ENCODE results near the gene CLDN11. TPM values are rescaled to one million over a fixed set of nuclear protein-coding genes. Genes with fewer than 3 reads are reported as not detected.

The CLDN11 gene
- total RNA-seq, 3 donors from 2014 or later: 0.19 to 0.38 (median 0.32) TPM

DNA sequence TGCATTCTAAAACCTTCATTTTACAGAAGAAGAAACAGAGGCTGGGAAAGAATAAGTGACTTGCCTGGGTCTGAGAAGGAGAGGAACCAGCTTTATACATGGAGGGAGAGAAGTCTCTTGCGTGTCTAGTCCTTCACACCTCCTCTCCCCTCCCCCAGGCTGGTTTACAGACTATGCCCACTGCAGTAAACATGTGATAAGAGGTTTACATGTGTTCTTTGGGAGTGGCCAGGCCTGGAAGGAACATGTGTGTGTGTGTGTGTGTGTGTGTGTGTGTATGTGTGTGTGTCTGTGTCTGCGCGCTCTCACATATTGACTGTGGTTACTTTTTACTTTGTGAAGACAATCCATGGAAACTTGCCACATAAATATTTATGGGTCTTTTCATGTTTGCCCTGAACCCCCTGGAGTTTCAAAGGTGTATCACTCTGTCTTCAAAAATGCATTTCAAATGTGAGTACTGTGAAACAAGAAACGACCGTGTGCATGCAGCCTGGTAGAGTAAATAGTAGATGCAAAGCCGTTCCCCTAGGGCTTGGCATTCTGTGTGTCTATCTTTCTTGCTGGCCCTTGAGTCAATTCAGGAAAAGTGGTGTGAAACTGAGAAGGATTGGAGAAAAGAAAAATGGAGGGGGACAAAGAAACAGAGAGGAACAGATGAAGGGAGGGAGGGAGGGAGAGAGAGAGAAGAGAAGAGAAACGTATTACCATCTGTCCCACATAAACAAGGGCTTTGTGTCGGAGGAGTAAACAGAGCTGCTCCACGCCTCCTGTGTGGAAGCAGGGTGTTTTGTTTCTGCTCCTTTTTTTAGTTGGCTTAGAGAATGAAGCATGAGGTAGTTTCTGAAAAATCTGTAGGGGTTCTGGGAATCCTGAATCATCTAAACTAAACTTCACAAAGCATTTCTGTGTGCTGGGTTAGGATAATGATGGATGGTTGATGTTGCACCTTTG is 51.7 kb downstream of the CLDN11 start:
- DNase-seq (no peak), ATAC-seq (no peak)
- Mint-ChIP-seq H3K4me3 (no peak overlapping the region), H3K27me3 (ENCODE audit: low read depth) (peaks cover 28% of the 10 kb centered on the region), H3K9me3 (no peaks in the 10 kb centered on the region), H3K4me1 (ENCODE audit: low read depth) (no peaks in the 10 kb centered on the region), H3K36me3 (ENCODE audit: insufficient read depth) (no peaks in the 10 kb centered on the region)

DNA sequence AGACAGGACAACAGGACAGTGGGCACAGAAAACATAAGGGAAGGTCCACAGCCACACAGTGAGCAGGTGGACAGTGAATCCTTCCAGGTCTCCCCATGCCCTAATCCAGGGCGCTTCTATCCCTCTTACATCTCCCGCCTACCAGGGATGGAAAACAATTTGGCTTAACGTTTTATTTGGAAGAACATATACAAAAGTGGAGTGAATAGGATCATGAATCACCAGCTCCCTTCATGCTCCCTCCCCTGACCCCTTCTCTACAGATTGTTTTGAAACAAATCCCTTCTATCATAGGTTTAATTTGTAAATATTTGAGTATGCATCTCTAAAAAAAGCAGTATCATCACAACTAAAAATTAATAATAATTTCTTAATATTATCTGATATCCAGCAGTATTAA is 52.5 kb downstream of the CLDN11 start:
- DNase-seq (no peak), ATAC-seq (no peak)
- no peaks in the 10 kb centered on the region for H3K36me3 Mint-ChIP-seq (ENCODE audit: insufficient read depth)
- no peaks in the 10 kb centered on the region for H3K4me1 Mint-ChIP-seq (ENCODE audit: low read depth)
- H3K9me3 Mint-ChIP-seq: no peaks in the 10 kb centered on the region
- no peak overlapping the region for H3K4me3 Mint-ChIP-seq
- H3K27me3 Mint-ChIP-seq (ENCODE audit: low read depth): peaks cover 32% of the 10 kb centered on the region

DNA sequence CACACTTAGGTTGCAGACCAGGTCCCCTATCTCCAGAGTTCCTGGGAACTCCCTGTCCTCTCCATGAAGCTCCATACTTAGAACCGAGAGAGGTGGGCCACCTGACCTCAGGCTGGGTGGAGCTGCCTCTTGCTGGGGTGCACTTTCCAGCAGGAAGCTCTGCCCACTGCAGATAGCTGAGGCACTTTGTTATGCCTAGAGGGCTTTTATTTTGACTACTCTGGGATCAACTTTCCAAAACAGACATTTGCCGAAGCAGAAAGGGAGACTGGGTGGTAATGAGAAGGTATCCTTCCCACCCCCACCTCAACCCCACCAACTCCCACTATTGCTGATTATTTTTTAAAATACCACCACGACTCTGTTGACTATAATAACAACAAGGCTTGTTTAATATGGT is 54.7 kb downstream of the CLDN11 start:
- no peak for DNase-seq
- Mint-ChIP-seq H3K9me3 (no peaks in the 10 kb centered on the region), H3K27me3 (ENCODE audit: low read depth) (peaks cover 35% of the 10 kb centered on the region), H3K4me3 (no peak overlapping the region), H3K36me3 (ENCODE audit: insufficient read depth) (no peaks in the 10 kb centered on the region), H3K4me1 (ENCODE audit: low read depth) (no peaks in the 10 kb centered on the region)
- ATAC-seq: no peak

DNA sequence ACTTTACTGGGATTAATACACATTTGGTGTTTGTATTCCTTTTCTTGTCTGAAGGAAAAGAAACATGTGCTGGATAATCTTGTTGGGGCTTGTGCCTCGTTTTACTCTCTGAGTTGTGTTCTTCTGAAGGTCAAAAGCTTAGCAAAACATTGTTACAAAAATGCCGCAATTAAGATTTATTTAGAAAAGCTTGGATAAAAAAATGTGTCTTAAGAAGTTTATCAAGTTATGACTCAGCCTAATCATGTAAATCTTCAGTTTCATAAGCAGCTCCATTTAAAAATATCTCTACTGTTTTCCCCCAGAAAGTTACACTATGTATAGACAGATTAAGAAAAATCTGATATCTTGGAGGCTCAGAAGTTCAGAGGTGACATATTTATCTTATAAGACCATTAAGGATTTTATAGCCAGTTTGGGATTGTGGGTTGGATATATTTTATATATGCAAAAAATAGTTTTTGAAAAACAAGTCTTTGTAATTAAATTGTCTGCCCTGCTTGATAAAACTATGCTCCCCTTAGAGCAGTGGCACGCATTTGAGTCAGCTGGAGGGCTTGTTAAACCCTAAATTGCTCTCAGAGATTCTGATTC is 56.5 kb downstream of the CLDN11 start:
- Mint-ChIP-seq H3K4me3 (no peak overlapping the region), H3K9me3 (no peaks in the 10 kb centered on the region), H3K4me1 (ENCODE audit: low read depth) (no peaks in the 10 kb centered on the region), H3K36me3 (ENCODE audit: insufficient read depth) (no peaks in the 10 kb centered on the region), H3K27me3 (ENCODE audit: low read depth) (peaks cover 29% of the 10 kb centered on the region)
- no peak for DNase-seq
- no peak for ATAC-seq

DNA sequence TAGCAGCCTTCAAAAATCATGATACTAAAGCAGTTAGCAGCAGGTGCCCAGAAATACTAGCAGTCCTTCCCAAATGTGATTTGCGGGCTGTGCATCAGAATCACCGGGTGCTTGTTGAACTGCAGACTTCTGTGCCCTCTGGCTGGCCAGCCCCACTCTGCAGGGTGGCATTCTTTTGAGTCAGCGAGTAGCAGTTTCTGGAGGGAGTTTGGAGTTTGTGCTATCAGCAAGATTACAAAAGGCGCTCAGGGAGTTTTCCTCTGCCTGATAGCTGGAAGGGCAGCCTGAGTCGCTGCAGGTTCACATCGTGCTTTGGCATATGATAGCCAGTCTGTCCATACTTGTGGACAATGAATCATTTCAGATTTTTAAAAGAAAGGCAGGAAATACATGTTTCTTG is 57.6 kb downstream of the CLDN11 start:
- H3K27me3 Mint-ChIP-seq (ENCODE audit: low read depth): peaks cover 24% of the 10 kb centered on the region
- no peak overlapping the region for H3K4me3 Mint-ChIP-seq
- no peaks in the 10 kb centered on the region for H3K36me3 Mint-ChIP-seq (ENCODE audit: insufficient read depth)
- H3K4me1 Mint-ChIP-seq (ENCODE audit: low read depth): no peaks in the 10 kb centered on the region
- H3K9me3 Mint-ChIP-seq: no peaks in the 10 kb centered on the region
- ATAC-seq (no peak), DNase-seq (no peak)

DNA sequence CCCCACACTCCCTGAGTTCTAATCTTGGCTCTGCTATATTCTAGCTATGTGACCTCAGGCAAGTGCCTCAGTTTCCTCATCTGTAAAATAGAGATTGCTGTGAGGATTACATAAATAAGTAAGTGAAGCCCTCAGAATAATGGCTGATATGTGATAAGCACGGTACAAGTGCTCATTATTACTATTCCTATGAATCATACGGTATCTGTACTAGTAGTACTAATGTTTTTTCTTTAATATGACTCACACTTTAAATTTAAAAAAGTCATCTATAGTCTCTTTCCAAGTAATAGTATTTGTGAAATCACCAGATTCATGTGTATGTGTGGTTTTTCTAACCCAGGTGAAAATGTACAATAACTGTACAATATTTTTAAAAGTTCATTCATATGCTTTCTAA is 58.7 kb downstream of the CLDN11 start:
- H3K4me1 Mint-ChIP-seq (ENCODE audit: low read depth): no peaks in the 10 kb centered on the region
- H3K9me3 Mint-ChIP-seq: no peaks in the 10 kb centered on the region
- no peaks in the 10 kb centered on the region for H3K36me3 Mint-ChIP-seq (ENCODE audit: insufficient read depth)
- H3K4me3 Mint-ChIP-seq: no peak overlapping the region
- DNase-seq: no peak
- H3K27me3 Mint-ChIP-seq (ENCODE audit: low read depth): peaks cover 21% of the 10 kb centered on the region
- peak; percentile 33 to 43 for ATAC-seq

DNA sequence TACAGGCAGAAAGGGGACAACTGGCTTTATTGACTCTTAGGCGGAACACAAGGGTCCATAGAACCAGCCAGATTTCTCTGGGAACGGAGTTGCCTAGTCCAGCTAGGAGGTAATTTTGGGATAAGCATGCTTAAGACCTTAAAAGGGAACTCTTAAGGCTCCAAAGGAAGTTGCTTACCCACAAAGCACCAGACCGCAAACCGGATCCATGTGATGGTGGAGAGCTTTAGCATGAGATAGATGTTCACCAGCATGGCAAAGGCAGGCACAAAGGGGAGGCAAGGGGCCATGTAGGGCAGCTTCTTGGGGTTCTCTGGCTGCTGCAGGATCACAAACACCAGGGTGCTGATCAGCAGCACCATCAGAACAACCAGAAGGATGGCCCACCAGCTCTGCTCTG is 61.4 kb downstream of the CLDN11 start:
- no peaks in the 10 kb centered on the region for H3K36me3 Mint-ChIP-seq (ENCODE audit: insufficient read depth)
- no peak overlapping the region for H3K4me3 Mint-ChIP-seq
- DNase-seq: no peak
- peaks cover 11% of the 10 kb centered on the region for H3K27me3 Mint-ChIP-seq (ENCODE audit: low read depth)
- no peaks in the 10 kb centered on the region for H3K9me3 Mint-ChIP-seq
- H3K4me1 Mint-ChIP-seq (ENCODE audit: low read depth): no peaks in the 10 kb centered on the region
- ATAC-seq: no peak

DNA sequence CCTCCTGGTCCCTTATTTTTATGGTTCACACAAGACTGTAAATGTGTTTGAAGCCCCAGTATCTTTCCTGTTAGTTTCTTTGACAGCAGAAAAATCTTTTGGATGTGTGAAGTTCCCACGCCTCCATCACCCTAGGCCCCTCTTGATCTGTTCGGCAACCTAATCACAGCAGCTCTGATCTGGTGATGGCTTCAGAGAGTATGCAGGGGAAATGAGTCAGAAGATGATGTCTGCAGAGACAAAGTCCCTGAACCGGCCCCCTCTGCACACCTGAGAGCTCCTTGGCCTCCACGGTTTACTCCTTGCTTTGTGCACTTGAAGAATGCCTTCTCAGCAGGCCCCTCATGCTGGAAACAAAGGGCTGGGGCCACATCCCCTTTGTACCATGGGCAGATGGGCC is 63.5 kb downstream of the CLDN11 start:
- DNase-seq (no peak), ATAC-seq (no peak)
- H3K4me3 Mint-ChIP-seq: no peak overlapping the region
- no peaks in the 10 kb centered on the region for H3K36me3 Mint-ChIP-seq (ENCODE audit: insufficient read depth)
- H3K9me3 Mint-ChIP-seq: no peaks in the 10 kb centered on the region
- H3K4me1 Mint-ChIP-seq (ENCODE audit: low read depth): no peaks in the 10 kb centered on the region
- peaks cover 9% of the 10 kb centered on the region for H3K27me3 Mint-ChIP-seq (ENCODE audit: low read depth)

DNA sequence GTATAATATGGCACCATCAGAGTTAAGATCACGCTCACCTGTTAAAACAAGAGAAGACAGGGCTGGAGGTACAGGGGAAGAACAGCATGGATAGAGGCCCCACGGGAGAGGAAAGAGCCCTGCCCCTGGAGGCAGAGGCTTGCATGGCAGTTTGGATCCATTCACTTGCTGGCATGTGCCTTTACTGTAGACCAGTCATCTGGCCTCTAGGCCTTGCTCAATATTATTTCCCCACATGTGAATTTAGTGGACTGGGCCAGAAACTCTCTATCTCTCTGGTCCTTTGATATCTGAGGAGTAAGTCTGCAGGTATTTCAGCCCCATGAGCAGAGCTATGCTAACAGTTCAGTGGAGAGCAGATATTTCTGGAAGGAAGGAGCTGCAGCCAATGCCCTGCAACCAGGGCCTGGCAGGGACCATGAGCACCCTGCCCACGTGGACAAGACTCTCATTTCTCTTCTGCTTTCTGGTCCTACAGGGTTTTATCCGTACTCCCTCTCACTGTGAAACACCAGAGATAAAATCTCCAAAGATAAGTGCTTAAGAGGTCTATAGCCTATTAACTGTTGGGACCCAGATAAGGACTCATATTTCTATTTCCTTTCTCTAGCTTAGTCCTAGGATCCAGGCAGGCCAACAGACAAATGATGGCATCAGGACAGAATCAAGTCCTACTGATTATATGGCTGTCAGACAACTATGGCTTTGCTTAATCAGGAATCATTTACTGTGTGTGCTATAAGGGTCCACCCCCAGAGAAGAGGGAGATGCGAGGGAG is 65.0 kb downstream of the CLDN11 start:
- H3K36me3 Mint-ChIP-seq (ENCODE audit: insufficient read depth): no peaks in the 10 kb centered on the region
- no peak overlapping the region for H3K4me3 Mint-ChIP-seq
- H3K9me3 Mint-ChIP-seq: no peaks in the 10 kb centered on the region
- no peak for DNase-seq
- no peak for ATAC-seq
- H3K27me3 Mint-ChIP-seq (ENCODE audit: low read depth): peaks cover 9% of the 10 kb centered on the region
- H3K4me1 Mint-ChIP-seq (ENCODE audit: low read depth): no peaks in the 10 kb centered on the region

Other genes starting within 250 kb of the CLDN11 start
- gene PHC3, start 237.1 kb upstream of the CLDN11 start, total RNA-seq: 10 to 100 TPM; 48.5 to 48.7 (median 48.5) TPM
- gene PRKCI, start 196.4 kb upstream of the CLDN11 start, total RNA-seq: 10 to 100 TPM; 15.8 to 18.4 (median 17.3) TPM
- gene SKIL, start 61.2 kb upstream of the CLDN11 start, total RNA-seq: 10 to 100 TPM; 19.3 to 23.4 (median 20.0) TPM
- not detected for gene SLC7A14, start 167.2 kb downstream of the CLDN11 start, total RNA-seq